ENCODE results near the gene LRRC47. TPM values are rescaled to one million over a fixed set of nuclear protein-coding genes. Genes with fewer than 3 reads are reported as not detected.
A peak's percentile ranks its signal among the peaks of the same experiment; 100 is the strongest.
"Not testable (repeated sequence)": the region's sequence is repeated elsewhere in the genome, so short reads cannot be mapped to it uniquely, and the experiment has no call there.

Gene LRRC47
- total RNA-seq, 1 donor from 2014 or later = 52.2 TPM

DNA sequence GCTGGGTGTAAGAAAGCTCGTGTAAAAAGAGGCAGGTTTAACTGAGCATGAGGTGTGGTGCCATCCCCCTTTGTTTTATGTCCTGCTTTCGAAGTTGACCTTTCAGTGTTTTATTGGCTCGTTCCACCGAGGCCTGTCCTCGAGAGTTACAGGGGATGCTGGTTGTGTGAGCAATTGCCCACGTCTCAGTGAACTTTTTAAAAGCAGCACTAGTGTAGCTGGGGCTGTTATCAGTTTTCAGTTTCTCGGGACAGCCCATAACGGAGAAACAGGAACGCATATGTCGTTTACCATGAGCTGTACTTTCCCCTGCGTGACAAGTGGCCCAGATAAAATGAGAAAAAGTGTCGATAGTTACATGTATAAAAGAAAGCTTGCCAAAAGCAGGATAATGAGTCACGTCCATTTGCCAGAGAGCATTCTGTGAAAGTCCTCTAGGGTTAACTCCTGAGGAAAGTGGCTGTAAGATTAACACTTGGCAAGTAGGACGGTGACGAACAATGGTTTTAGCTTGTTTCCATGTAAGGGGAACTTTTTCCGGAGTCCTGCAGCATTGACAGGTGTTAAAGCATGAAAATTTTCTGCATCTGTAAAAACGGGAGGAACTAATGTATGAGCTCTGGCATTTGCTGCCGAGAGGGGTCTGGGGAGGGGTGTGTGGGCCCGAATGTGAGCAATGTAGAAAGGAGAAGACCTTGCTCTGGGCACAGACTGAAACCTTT, 7.8 kb upstream of the LRRC47 start:
- H3K4me3 Mint-ChIP-seq (ENCODE audit: unreplicated experiment) = no peak overlapping the region
- TF ChIP-seq, protein P1, sequence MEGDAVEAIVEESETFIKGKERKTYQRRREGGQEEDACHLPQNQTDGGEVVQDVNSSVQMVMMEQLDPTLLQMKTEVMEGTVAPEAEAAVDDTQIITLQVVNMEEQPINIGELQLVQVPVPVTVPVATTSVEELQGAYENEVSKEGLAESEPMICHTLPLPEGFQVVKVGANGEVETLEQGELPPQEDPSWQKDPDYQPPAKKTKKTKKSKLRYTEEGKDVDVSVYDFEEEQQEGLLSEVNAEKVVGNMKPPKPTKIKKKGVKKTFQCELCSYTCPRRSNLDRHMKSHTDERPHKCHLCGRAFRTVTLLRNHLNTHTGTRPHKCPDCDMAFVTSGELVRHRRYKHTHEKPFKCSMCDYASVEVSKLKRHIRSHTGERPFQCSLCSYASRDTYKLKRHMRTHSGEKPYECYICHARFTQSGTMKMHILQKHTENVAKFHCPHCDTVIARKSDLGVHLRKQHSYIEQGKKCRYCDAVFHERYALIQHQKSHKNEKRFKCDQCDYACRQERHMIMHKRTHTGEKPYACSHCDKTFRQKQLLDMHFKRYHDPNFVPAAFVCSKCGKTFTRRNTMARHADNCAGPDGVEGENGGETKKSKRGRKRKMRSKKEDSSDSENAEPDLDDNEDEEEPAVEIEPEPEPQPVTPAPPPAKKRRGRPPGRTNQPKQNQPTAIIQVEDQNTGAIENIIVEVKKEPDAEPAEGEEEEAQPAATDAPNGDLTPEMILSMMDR (IDR thresholded peaks at IDR 0.05; ENCODE audit: unreplicated experiment) = no peak
- peaks cover 8% of the 10 kb centered on the region for H3K9me3 Mint-ChIP-seq (ENCODE audit: unreplicated experiment)
- H3K27ac Mint-ChIP-seq (ENCODE audit: unreplicated experiment) = no peak overlapping the region
- H3K36me3 Mint-ChIP-seq (ENCODE audit: low read depth, unreplicated experiment) = peaks cover 4% of the 10 kb centered on the region
- no peak for DNase-seq (ENCODE audit: low spot score)
- H3K4me1 Mint-ChIP-seq (ENCODE audit: unreplicated experiment) = no peaks in the 10 kb centered on the region
- peaks cover 9% of the 10 kb centered on the region for H3K27me3 Mint-ChIP-seq (ENCODE audit: unreplicated experiment)

DNA sequence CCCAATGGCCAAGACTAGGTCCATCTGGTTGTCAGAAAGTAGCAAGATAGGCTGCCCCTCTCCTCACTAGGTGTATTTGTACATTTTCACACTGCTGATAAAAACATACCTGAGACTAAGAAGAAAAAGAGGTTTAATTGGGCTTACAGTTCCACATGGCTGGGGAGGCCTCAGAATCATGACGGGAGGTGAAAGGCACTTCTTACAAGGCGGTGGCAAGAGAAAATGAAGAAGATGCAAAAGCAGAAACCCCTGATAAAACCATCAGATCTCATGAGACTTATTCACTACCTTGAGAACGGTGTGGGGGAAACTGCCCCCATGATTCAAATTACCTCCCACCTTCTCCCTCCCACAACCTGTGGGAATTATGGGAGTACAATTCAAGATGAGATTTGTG, 4.5 kb upstream of the LRRC47 start:
- not testable (repeated sequence) for H3K27me3 Mint-ChIP-seq (ENCODE audit: unreplicated experiment); H3K9me3 Mint-ChIP-seq (ENCODE audit: unreplicated experiment); DNase-seq (ENCODE audit: low spot score); H3K4me3 Mint-ChIP-seq (ENCODE audit: unreplicated experiment); H3K36me3 Mint-ChIP-seq (ENCODE audit: low read depth, unreplicated experiment); H3K27ac Mint-ChIP-seq (ENCODE audit: unreplicated experiment); H3K4me1 Mint-ChIP-seq (ENCODE audit: unreplicated experiment)

DNA sequence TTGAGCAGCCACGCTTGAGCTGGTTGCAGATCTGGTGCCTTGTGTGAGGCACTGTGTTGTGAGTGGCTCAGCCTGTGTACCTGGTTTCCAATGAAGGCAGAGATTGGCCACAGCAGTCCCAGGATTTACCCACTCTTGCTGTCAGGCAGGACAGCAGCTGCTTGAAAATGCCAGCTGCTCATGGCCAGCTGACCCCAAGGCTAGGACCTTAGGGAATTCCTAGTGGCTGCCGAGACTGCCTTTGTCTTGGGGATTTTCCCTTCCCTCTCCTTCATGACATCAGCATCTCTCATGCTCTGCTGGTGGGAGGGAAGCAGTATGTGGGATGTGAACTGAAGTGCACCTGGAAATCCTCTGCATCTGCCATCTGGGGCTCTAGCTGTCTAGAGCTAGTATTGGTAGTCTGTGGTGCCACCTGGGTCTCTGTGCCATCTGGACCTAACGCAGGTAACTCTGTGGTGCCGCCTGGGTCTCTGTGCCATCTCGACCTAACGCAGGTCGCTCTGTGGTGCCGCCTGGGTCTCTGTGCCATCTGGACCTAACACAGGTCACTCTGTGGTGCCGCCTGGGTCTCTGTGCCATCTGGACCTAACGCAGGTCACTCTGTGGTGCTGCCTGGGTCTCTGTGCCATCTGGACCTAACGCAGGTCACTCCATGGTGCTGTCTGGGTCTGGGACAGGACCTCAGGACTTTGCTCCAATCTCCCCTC, 3.8 kb upstream of the LRRC47 start:
- H3K9me3 Mint-ChIP-seq (ENCODE audit: unreplicated experiment) = peaks cover under 1% of the 10 kb centered on the region
- H3K27ac Mint-ChIP-seq (ENCODE audit: unreplicated experiment) = no peak overlapping the region
- no peaks in the 10 kb centered on the region for H3K36me3 Mint-ChIP-seq (ENCODE audit: low read depth, unreplicated experiment)
- H3K27me3 Mint-ChIP-seq (ENCODE audit: unreplicated experiment) = peaks cover 5% of the 10 kb centered on the region
- TF ChIP-seq, protein P1 (IDR thresholded peaks at IDR 0.05; ENCODE audit: unreplicated experiment) = no peak
- no peak for DNase-seq (ENCODE audit: low spot score)
- no peak overlapping the region for H3K4me3 Mint-ChIP-seq (ENCODE audit: unreplicated experiment)
- peaks cover 10% of the 10 kb centered on the region for H3K4me1 Mint-ChIP-seq (ENCODE audit: unreplicated experiment)

DNA sequence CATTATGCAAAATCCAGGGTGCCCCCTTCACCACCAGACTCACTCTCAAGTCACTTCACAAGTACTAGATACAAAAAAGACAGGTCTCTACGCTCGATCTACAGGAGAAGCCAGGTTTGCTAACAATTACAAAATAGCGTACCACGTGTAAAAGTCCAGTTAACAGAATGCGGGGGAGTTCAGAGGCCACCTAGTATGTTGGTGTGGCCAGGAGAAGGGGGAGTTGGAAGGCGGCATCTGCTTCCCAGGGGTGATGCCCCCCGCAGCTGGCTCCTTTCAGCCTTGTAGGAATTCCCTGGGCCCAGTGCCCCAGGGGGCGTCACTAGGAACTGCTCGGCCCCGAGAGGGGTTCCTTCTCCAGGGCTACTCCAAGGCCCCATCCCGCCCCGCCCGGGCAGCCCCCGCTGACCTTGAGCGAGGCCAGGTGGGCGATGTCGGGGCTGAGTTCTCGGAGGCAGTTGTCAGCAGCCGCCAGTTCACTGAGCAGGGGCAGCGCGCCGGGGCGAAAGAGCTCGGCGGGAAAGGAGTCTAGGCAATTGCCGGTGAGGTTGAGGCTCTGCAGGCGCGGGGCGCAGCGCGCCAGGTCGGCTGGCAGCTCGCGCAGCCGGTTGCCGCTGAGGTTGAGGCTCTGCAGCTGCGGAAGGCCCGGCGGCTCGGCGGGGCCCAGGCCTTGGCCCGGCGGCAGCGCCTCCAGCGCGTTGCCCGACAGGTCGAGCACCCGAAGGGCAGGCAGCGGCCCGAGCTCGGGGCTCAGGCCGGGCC, 664 bp downstream of the LRRC47 start:
- TF ChIP-seq, protein P1 (IDR thresholded peaks at IDR 0.05; ENCODE audit: unreplicated experiment) = no peak
- DNase-seq (ENCODE audit: low spot score) = no peak

DNA sequence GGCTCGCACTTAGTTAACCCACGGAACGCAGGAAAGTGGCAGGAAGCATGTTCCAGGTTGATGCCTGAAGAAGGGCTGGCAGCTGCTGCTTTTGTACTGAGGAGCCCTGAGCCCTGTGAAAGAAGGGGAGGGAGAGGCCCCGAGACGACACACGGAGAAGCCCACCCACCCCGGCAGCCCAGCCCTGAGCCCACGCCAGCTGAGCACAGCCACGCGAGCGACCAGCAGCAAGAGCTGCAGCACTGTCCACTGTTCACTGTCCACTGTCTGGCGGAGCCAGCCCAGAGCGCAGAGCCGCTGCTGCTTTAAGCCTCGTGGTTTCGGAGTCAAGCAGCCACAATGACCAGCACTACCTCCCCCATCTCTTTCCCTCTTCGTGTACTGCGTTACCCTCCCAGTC, 5.3 kb downstream of the LRRC47 start:
- peaks cover 9% of the 10 kb centered on the region for H3K27me3 Mint-ChIP-seq (ENCODE audit: unreplicated experiment)
- H3K36me3 Mint-ChIP-seq (ENCODE audit: low read depth, unreplicated experiment) = peaks cover 13% of the 10 kb centered on the region
- TF ChIP-seq, protein P1 (IDR thresholded peaks at IDR 0.05; ENCODE audit: unreplicated experiment) = no peak
- no peak for DNase-seq (ENCODE audit: low spot score)
- H3K4me3 Mint-ChIP-seq (ENCODE audit: unreplicated experiment) = no peak overlapping the region
- H3K27ac Mint-ChIP-seq (ENCODE audit: unreplicated experiment) = no peak overlapping the region
- H3K9me3 Mint-ChIP-seq (ENCODE audit: unreplicated experiment) = no peaks in the 10 kb centered on the region
- peaks cover 12% of the 10 kb centered on the region for H3K4me1 Mint-ChIP-seq (ENCODE audit: unreplicated experiment)

More for the DNA sequence above, 664 bp downstream of the LRRC47 start:
- Mint-ChIP-seq H3K4me3 (ENCODE audit: unreplicated experiment) (peak overlapping the region; percentile 91), H3K4me1 (ENCODE audit: unreplicated experiment) (peaks cover 17% of the 10 kb centered on the region), H3K9me3 (ENCODE audit: unreplicated experiment) (no peaks in the 10 kb centered on the region), H3K36me3 (ENCODE audit: low read depth, unreplicated experiment) (peaks cover 7% of the 10 kb centered on the region), H3K27me3 (ENCODE audit: unreplicated experiment) (peaks cover 14% of the 10 kb centered on the region), H3K27ac (ENCODE audit: unreplicated experiment) (peak overlapping the region; percentile 18)
